GM08714 (cell line): Measurements from ENCODE around the gene KRTAP29-1.
"Not testable (repeated sequence)": the region's sequence is repeated elsewhere in the genome, so short reads cannot be mapped to it uniquely, and the experiment has no call there.

Experiments used
- H3K4me3 ChIP-seq: fragments of 200-500 bp; sonication (Bioruptor generic); 2 replicates; pipeline ENCODE4 v1.5.1; 2014; ENCODE audit warnings: mild to moderate bottlenecking, low read length, inconsistent platforms
- ZNF274 ChIP-seq: IDR thresholded peaks from 2 replicates; pipeline ENCODE4 v1.6.1; 2012; ENCODE audit warnings: mild to moderate bottlenecking, low read depth, low read length

The KRTAP29-1 gene

DNA sequence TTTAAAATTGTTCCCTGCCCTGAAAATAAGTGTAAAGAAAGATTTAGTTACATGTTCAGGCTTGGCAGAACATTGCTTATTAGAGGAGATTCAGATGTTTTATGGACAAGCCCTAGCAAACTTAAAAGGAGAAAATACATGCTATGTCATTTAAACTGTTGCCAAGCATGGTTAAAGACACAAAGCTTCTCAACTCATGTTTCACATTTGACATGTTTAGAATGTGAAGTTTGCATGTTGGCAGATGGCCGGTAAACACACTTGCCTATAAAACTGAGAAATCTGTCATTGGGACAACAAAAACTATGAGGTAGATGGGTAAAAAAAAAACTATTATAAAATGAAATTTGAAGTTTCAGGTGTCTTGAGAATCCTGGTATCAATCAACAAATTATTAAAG, 5.8 kb downstream of the KRTAP29-1 start:
- no peak overlapping the region for H3K4me3 ChIP-seq
- no peak for TF ChIP-seq ZNF274

DNA sequence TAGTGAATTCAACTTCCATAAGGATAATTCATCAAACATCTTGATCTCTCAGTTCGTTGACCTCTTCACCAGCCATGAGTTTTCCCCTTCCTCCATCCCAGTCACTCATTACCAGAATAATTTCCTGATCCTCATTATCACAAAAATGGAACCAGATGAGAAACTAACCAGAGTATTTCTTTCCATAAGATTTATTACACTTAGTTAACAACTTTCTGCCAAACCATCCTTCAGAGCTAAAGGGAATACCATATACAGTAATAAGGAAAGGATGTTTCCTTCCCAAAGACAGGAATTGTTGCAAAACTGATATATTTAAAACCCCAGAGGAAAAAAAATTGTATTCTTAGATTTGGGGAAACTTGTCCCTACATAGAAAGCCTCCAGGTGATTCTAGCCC, 8.6 kb downstream of the KRTAP29-1 start:
- TF ChIP-seq ZNF274, result no peak

DNA sequence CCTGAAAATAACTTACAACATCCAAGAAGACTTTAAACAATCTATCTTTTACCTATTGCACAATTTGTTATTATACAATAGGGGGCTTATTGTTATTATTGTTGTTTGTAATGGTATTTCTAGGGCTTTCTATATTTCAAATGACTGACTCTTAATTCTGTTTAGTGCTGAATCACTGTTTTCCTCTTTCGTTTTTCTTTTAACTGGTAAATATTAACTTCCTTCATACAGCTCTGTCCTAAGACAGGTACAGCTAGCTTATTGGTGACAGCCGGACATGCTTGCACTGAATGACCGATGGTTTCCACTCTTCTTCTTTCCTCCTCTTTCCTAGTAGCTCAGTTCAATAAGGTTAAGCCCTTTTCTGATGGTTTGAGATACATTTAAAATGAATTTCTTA, 15.6 kb downstream of the KRTAP29-1 start:
- TF ChIP-seq ZNF274, result no peak
- no peak overlapping the region for H3K4me3 ChIP-seq

More for the DNA sequence above, 8.6 kb downstream of the KRTAP29-1 start:
- no peak overlapping the region for H3K4me3 ChIP-seq

DNA sequence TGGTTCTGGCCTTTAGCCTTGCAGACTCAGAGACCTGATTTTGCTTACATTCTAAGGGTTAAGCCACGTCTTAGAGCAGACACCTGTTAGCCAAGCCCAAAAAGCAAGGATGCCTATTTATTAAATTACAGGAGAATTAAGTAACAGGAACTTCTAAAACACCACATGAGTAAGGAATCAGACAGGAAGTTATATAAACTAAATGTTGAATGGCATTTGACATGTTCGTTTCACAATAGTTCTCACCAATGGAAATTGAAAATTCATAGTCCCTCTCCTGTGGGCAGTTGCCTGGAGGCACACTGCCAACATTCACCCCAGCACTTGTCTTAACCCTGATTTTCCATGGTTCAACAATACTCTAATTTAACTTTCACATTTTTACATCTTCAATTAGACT, 18.1 kb downstream of the KRTAP29-1 start:
- no peak overlapping the region for H3K4me3 ChIP-seq
- no peak for TF ChIP-seq ZNF274

DNA sequence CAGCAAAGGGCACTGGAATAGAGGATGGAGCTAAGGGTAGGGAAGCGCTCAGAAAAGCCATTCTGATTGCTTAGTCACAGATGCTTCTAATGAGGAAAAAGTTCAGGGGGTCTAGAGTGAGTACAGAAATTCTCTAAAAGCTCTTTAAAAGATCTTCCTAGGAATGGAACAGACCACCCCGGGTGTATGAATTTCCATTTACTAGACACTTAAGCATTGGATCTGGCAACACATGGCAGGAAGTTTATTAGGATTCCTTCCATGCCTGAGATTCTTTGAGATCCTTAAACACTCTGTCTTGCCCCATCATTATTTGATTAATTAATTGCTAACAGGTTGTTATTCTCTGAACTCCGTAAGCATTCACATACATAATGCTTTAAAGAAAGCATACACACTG, 18.6 kb downstream of the KRTAP29-1 start:
- no peak for TF ChIP-seq ZNF274
- H3K4me3 ChIP-seq, result no peak overlapping the region

DNA sequence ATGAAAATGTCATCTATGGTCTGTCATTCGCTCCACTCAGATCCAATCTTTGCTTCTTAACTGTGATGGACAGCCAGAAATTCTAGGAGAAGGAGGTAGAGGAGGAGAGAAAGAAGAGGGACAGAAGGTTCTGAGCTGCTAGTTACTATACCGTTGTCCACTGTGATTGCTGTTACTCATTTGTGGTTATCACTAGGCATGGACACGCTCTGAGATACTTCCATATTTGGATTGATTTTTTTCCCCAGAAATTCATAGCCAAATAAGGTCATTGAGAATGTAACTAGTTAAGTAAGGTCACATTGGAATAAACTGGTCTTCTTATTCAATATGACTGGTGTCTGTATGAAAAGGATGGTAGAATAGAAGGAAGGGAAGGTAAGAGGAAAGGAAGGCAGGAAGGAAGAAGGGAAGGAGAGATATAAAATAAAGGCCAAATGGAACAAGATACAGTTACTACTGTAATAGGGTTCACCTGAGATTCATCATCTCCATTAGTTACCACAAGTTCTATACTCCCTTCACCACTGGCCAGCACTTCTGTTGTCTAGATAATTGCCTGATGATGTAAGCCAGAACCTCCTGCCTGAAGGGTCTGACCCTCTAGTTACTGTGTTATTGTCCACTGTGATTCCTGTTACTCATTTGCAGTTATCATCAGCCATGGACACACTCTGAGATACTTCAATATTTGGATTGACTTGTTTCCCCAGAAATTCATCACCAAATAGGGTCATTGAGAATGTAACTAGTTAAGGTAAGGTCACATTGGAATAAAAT, 24.3 kb downstream of the KRTAP29-1 start:
- no peak overlapping the region for H3K4me3 ChIP-seq
- TF ChIP-seq ZNF274, result no peak

DNA sequence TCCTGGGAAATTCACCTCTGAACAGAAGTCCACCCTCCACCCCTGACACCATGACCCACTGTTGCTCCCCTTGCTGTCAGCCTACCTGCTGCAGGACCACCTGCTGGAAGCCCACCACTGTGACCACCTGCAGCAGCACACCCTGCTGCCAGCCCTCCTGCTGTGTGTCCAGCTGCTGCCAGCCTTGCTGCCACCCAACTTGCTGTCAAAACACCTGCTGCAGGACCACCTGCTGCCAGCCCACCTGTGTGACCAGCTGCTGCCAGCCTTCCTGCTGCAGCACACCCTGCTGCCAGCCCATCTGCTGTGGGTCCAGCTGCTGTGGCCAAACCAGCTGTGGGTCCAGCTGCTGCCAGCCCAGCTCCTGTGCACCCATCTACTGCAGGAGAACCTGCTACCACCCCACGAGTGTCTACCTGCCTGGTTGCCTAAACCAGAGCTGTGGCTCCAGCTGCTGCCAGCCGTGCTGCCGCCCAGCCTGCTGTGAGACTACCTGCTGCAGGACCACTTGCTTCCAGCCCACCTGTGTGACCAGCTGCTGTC, 26.9 kb downstream of the KRTAP29-1 start, which contains the start of gene KRTAP9-7:
Gene KRTAP9-7 (plus strand): TSS at position 51 of the 543 bp plus-strand sequence. CDS start 0 bp downstream, at position 51.
- not testable (repeated sequence) for H3K4me3 ChIP-seq

DNA sequence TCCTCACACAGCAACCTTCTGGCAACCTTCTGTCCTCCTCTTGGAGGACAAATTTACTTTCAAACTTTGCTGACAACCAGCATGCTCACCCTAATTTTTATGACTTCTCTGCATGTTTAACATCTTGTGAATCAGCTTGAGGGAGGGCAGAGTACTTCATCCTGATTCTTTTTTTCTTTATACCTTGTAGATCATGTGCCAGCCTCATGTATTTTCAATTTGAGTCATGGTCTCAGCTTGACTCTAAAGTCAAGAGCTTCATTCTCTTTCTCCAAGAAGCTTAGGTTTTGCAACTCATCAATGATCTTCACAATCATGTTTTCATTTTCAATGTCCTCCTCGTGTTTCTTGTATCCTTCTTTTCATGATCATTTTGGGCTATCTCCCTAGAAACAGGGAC, 30.8 kb downstream of the KRTAP29-1 start:
- no peak for TF ChIP-seq ZNF274

DNA sequence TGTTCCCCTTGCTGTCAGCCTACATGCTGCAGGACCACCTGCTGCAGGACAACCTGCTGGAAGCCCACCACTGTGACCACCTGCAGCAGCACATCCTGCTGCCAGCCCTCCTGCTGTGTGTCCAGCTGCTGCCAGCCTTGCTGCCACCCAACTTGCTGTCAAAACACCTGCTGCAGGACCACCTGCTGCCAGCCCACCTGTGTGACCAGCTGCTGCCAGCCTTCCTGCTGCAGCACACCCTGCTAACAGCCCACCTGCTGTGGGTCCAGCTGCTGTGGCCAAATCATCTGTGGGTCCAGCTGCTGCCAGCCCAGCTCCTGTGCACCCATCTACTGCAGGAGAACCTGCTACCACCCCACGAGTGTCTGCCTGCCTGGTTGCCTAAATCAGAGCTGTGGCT, 31.3 kb downstream of the KRTAP29-1 start:
- not testable (repeated sequence) for H3K4me3 ChIP-seq

More for the DNA sequence above, 30.8 kb downstream of the KRTAP29-1 start:
- no peak overlapping the region for H3K4me3 ChIP-seq

DNA sequence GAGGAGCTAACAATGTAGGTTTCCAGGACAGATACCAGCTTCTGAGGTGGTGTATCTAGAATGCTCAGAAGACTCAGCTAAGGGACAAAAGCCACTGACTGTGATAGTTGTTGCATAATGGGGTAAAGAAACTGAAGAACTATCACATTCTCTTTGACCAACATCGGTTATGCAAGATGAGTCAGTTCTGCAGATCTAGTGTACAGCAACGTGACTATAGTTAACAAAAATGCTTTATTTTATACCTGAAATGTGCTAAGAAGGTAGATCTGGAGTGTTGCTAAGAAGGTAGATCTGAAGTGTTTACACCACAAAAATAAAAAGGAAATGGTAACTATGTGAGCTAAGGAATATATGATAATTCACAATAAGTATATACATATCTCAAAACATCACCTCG, 34.9 kb downstream of the KRTAP29-1 start:
- H3K4me3 ChIP-seq, result no peak overlapping the region
- no peak for TF ChIP-seq ZNF274

DNA sequence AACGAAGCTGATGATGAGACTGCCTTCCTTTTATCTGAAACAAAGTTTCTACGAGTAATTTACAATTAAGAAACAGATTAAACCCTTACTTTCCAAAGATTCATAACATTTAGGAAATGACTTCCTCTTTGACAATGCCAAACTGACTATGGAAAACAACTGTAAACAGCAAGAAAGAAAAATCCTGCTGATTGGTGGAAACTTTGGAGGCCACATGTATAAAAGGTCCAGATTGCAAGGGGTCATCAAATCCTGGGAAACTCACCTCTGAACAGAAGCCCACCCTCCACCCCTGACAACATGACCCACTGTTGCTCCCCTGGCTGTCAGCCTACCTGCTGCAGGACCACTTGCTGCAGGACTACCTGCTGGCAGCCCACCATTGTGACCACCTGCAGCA, 37.6 kb downstream of the KRTAP29-1 start, which contains the start of gene KRTAP9-6:
Gene KRTAP9-6 (plus strand): TSS at position 301 of the 400 bp plus-strand sequence. CDS start 0 bp downstream, at position 301.
- TF ChIP-seq ZNF274, result no peak
- H3K4me3 ChIP-seq, result no peak within 1 kb of the TSS

DNA sequence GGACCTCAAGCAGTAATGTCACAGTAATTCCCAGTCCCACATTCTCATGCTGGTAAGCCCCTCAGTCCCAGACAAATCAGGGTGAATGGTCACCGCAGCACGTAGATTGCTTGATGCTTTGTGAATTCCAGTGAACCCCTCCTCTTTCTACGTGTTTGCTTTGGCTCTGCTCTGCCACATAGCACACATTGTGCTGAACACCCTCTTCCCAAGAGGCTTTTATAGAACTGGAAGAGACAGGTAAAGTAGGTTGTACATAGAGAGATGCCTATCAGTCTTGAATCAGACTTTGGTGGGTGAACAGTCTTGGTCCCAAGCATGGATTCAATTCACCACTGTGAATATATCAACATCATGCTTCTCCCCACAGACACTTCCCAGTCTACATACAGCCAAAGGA, 38.1 kb downstream of the KRTAP29-1 start:
- no peak overlapping the region for H3K4me3 ChIP-seq
- TF ChIP-seq ZNF274, result no peak

DNA sequence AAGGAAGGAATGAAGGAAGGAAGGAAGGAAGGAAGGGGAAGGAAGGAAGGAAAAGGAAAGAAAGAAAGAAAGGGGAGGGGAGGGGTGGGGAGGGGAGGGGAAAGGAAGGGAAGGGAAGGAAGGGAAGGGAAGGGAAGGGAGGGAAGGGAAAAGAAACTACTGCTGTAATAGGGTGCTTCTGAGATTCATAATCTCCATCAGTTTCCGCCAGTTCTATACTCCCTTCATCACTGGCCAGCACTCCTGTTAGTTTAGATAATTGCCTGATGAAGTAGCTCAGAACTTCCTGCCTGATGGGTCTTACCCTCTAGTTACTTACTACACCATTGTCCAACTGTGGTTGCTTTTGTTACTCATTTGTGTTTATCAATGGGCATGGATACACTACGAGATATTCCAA, 39.4 kb downstream of the KRTAP29-1 start:
- TF ChIP-seq ZNF274, result no peak
- no peak overlapping the region for H3K4me3 ChIP-seq

DNA sequence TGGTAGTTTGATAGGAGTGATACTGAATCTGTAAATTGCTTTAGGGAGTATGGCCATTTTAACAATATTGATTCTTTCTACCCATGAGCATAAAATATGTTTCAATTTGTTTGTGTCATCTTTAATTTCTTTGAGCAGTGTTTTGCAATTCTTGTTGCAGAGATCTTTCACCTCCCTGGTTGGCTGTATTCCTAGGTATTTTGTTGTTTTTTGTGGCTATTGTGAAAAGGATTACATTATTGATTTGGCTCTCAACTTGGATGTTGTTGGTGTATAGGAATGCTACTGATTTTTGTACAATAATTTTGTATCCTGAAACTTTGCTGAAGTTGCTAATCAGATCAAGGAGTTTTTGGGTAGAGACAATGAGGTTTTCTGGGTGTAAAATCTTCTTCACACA, 44.2 kb downstream of the KRTAP29-1 start:
- no peak overlapping the region for H3K4me3 ChIP-seq
- no peak for TF ChIP-seq ZNF274

DNA sequence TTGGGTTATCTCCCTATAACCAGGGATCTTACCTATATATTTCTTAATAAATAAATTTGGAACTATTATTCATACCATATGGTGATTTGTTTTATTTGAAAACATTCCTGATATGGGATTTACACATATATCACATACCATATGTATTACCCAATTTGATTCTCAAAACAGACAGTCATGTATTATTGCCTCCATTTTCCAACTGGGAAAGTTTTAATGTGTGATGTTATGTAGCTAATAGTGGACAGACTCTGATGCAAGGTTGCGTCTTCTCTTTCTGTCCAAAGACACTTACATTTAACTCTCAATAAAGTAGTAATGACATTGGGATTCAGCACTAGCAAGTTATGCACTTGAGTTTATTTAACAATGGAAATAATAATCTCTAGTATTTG, 46.4 kb downstream of the KRTAP29-1 start:
- H3K4me3 ChIP-seq, result no peak overlapping the region
- no peak for TF ChIP-seq ZNF274

DNA sequence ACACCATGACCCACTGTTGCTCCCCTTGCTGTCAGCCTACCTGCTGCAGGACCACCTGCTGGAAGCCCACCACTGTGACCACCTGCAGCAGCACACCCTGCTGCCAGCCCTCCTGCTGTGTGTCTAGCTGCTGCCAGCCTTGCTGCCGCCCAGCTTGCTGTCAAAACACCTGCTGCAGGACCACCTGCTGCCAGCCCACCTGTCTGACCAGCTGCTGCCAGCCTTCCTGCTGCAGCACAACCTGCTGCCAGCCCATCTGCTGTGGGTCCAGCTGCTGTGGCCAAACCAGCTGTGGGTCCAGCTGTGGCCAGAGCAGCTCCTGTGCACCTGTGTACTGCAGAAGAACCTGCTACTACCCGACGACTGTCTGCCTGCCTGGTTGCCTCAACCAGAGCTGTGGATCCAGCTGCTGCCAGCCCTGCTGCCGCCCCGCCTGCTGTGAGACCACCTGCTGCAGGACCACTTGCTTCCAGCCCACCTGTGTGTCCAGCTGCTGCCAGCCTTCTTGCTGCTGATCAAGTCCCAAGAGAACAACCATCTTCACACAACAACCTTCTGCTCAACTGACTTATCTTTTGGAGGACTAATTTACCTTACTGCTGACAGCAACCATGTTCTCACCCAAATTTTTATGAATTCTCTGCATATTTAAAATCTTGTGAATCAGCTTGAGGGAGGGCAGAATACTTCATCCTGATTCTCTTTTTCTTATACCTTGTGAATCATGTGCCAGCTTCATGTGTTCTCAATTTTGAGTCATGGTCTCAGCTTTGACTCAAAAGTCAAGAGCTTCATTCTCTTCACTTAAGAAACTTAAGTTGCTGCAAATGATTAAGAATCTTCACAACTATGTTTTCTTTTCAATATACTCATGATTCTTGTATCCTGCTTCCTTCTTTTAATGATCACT, 47.0 kb downstream of the KRTAP29-1 start, which contains the start of gene KRTAP9-9:
Gene KRTAP9-9 (plus strand): TSS at position 4 of the 910 bp plus-strand sequence.
- not testable (repeated sequence) for H3K4me3 ChIP-seq
